Renal cortical epithelial cell (primary cell): Measurements from ENCODE around the gene PRKAR1B. TPM values are rescaled to one million over a fixed set of nuclear protein-coding genes. Genes with fewer than 3 reads are reported as not detected.

Experiments used
- DNase-seq: peaks from one replicate; pipeline ENCODE4 v3.0.0-alpha.2; 2011; ENCODE audit warnings: low read depth
- total RNA-seq: library from RNA; depleted of rRNA; stranded (reverse); fragments of >200 nt; gene quantifications from 2 replicates; pipeline ENCODE4 v1.2.3, GENCODE V29; 2014

The PRKAR1B gene
- total RNA-seq, 1 donor from 2014 or later: 35.7 TPM

- DNase-seq: no peak
Observed at GRCh38 chr7:510782-511281, 216.2 kb downstream of the PRKAR1B start.

- DNase-seq: no peak
Observed at GRCh38 chr7:510131-510481, 217.0 kb downstream of the PRKAR1B start.

GRCh38 chr7:509426-510130 is 217.5 kb downstream of the PRKAR1B start:
- no peak for DNase-seq

GRCh38 chr7:508461-509170 is 218.5 kb downstream of the PRKAR1B start:
- DNase-seq: no peak

- no peak for DNase-seq
Observed at GRCh38 chr7:507623-508300, 219.3 kb downstream of the PRKAR1B start.

- DNase-seq: no peak
Observed at GRCh38 chr7:506921-507622, 220.0 kb downstream of the PRKAR1B start.

GRCh38 chr7:506391-506831 is 220.7 kb downstream of the PRKAR1B start:
- DNase-seq: no peak

GRCh38 chr7:505171-505570 is 221.9 kb downstream of the PRKAR1B start:
- DNase-seq: no peak

GRCh38 chr7:504221-505111 is 222.6 kb downstream of the PRKAR1B start:
- no peak for DNase-seq

- DNase-seq: peak; percentile 92
Observed at GRCh38 chr7:503575-504111, 223.4 kb downstream of the PRKAR1B start.

GRCh38 chr7:502296-502695 is 224.8 kb downstream of the PRKAR1B start:
- DNase-seq: no peak

GRCh38 chr7:501526-501925 is 225.6 kb downstream of the PRKAR1B start:
- no peak for DNase-seq

- DNase-seq: no peak
Observed at GRCh38 chr7:500521-501420, 226.3 kb downstream of the PRKAR1B start.

GRCh38 chr7:499853-500485 is 227.1 kb downstream of the PRKAR1B start:
- DNase-seq: no peak

Other genes with a start within 250 kb of the PRKAR1B start
- 33.5 and 54.3 TPM in 2 replicates for gene PDGFA, start 207.4 kb downstream of the PRKAR1B start, total RNA-seq
- 24.1 and 57.3 TPM in 2 replicates for gene DNAAF5, start 582 bp downstream of the PRKAR1B start, total RNA-seq
- 164 and 234 TPM in 2 replicates for gene SUN1, start 105.2 kb upstream of the PRKAR1B start, total RNA-seq
- 30.7 and 36.5 TPM in 2 replicates for gene GET4, start 149.3 kb upstream of the PRKAR1B start, total RNA-seq
- 4.8 and 22.4 TPM in 2 replicates for gene ADAP1, start 227.4 kb upstream of the PRKAR1B start, total RNA-seq
- gene COX19, start 248.3 kb upstream of the PRKAR1B start, total RNA-seq: 3.5 and 10.0 TPM in 2 replicates